IMR-90 (cell line): ENCODE data around the gene SIGLEC6.

Experiments
- CTCF ChIP-seq: conservative IDR thresholded peaks from 2 replicates; pipeline ENCODE4 v1.5.1; 2012; ENCODE audit warnings: mild to moderate bottlenecking, low read depth, low read length, improper control_type of control experiment
- FOS ChIP-seq: fragments of 150-350 bp; IDR thresholded peaks from 2 replicates; pipeline ENCODE4 v1.6.1; 2016; ENCODE audit warnings: low read depth, low read length
- POLR2A ChIP-seq: IDR thresholded peaks from 2 replicates; pipeline ENCODE4 v1.6.1; 2012; ENCODE audit warnings: mild to moderate bottlenecking, low read depth, low read length

GRCh38 chr19:51501594-51502263 lies 29.7 kb downstream of the SIGLEC6 start, which contains the start of gene SIGLEC12:
- TF ChIP-seq POLR2A (no peak), CTCF (no peak), FOS (no peak)
